Activated T-cell treated with anti-CD3 and anti-CD28 coated beads for 4 hours (primary cell): ENCODE measurements around the gene CACNB4.
A peak's percentile ranks its signal among the peaks of the same experiment; 100 is the strongest.
"Not testable (repeated sequence)": the region's sequence is repeated elsewhere in the genome, so short reads cannot be mapped to it uniquely, and the experiment has no call there.

Experiments used
- DNase-seq: peaks from one replicate; pipeline ENCODE4 v3.0.0-alpha.2; 2020

The CACNB4 gene

GRCh38 chr2:152049541-152049940 is 49.3 kb downstream of the CACNB4 start:
- no peak for DNase-seq

DNA sequence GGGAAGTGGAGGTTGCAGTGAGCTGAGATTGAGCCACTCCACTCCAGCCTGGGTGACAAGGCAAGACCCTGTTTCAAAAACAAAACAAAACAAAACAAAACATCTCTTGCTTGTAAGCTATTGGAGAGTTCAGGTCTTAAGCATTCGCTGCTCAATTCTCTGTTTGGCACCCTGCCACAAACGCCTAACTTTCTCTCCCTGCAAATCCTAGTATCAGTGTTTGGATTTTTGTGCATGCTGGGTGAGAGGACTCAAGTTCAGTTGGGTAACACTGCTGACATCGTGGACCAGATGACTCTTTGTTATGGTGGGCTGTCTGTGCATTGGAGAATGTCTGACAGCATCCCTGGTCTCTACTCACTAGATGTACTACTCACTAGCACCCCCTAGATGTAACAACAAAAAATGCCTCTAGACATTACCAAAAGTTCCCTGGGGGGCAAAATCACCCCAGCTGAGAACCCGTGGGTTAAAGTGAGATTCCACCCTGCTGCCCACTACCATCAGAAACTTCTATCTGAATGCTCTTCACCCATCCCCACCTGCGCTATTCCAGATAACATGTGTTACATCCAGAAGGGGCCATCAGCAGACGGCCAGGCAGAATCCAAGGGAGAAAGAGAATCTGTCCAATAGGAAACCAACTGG is 50.9 kb downstream of the CACNB4 start:
- DNase-seq, result no peak

GRCh38 chr2:152046940-152047339 is 51.9 kb downstream of the CACNB4 start:
- no peak for DNase-seq

- DNase-seq, result no peak
These were observed 55.9 kb downstream of the CACNB4 start for GRCh38 chr2:152042636-152043615.

GRCh38 chr2:152038441-152038958 is 60.3 kb downstream of the CACNB4 start:
- DNase-seq, result no peak

- DNase-seq, result no peak
These were observed 61.0 kb downstream of the CACNB4 start for GRCh38 chr2:152037743-152038435.

- peak; percentile 24 for DNase-seq
These were observed 62.0 kb downstream of the CACNB4 start for GRCh38 chr2:152036611-152037469.

DNA sequence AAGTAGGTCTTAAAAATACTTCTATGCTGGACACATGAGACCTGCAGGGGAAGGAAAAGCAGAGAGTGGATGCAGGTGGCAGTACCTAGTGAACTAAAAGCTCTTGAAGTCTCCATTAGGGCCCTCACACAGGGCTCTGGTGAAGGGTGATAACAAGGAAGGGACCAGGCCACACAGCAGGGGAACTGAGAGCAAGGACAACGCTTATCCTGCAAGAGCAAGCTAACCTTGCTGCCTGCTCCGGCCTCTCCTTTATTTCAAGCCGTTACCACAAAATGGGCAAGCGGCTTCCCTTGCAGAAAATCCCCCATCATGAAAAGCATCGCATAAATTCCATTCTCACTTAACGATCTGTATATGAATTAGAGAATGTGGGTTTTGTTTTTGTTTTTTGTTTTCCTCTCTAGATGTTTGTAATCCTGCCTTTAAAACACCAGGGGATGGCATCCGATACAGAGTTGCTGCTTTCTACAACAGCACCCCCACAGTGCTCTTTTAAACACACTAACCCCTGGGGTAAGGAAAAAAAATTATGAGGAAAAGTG is 64.5 kb downstream of the CACNB4 start:
- DNase-seq, result no peak

GRCh38 chr2:152033011-152033925 is 65.6 kb downstream of the CACNB4 start:
- DNase-seq, result no peak

DNA sequence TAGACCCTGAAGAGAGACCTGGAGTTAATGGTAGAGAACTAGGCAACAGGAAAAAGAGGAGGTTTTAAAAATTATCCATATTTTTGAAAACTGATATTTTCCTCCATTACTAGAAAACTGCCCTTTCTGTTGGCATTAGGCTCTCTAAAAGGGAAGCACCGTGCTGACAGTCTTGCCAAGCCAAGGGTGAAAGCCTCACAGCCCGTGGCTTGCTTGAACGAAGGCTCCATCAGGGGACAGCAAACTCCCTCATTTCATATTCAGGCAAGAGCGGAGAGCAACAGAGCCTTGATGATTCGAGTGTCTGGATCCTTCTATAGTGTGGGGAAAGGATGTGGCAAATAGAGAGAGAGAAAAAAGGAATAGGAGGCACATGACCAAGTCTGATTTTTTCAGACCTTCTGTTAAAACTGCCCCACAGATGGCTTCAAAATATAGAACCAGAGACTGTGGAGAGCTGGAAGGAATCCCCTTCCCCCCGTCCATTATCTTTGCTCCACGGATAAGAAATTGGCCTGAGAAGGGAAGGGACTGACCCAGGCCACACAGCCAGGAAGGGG is 67.0 kb downstream of the CACNB4 start:
- no peak for DNase-seq

GRCh38 chr2:152030596-152031328 is 68.1 kb downstream of the CACNB4 start:
- not testable (repeated sequence) for DNase-seq

DNA sequence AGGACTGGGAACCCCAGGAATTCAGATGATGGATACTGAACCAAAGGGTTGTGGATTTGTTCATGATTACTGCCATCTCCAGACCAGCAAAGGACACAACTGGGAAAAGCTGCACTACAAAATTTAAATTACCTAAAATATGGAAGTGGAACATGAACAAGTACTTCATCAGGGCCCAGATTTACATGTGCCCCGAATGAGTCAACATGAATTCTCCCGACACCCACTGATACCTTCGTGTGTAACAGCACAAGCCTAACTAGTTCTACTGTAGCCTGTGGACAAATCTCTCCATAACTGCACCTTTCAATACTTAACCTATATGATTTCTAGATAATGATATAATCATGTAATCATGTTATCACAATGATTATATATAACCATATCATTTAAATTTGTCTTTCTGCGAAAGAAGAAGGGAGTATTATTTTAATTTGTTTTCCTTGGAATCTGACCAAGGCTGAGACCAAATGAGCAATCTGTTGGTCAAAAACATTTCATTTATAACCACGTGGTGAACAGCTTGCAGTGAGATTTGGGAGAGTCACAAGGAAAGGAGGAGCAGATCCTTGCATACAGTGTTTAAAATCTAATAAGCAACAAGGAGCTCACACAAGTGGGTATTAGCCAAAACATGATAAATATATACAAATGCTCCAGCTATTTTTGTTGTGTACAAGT is 70.5 kb downstream of the CACNB4 start:
- DNase-seq, result no peak

DNA sequence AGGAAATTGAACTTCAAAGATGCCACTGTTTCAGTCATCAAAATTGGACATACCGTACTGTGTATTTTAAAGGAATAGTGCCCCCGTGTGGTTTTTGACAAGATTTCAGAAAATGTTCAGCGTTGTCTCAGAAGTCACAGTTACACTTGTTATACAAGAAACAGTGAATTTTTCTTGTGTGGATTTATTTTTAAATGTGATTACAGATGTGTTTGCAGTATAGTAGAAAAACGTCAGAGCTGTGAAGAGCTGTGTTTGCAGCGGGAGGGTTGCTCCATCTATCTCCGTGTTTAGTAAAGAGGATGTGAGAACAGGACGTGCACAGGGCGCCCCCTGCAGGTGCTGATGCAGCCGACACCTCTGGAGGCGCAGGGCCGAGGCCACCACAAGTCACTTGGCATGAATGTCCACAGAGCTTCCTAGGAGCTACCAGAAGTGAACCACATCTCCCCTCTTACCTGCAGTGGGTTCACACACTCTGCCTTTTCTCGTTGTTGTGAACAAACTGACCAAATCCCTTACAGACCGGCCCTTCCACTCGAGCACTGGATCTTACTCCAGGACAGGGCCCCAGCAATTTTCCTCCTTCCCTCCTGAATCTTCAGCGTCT is 73.1 kb downstream of the CACNB4 start:
- peak; percentile 64 for DNase-seq

GRCh38 chr2:152024477-152024876 is 74.4 kb downstream of the CACNB4 start:
- no peak for DNase-seq

- DNase-seq, result no peak
These were observed 76.8 kb downstream of the CACNB4 start for GRCh38 chr2:152022090-152022489.

DNA sequence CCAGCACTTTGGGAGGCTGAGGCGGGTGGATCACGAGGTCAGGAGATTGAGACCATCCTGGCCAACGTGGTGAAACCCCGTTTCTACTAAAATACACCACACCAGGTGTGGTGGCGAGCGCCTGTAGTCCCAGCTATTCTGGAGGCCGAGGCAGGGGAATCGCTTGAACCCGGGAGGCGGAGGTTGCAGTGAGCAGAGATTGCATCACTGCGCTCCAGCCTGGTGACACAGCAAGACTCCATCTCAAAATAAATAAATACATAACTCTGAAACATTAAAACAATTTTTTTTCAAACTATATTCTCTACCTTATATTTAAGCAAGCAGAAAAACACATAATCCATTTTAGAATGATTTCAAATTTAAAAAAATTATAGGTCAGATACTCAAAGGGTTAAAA is 77.8 kb downstream of the CACNB4 start:
- not testable (repeated sequence) for DNase-seq

- no peak for DNase-seq
These were observed 79.1 kb downstream of the CACNB4 start for GRCh38 chr2:152019732-152020131.
